Measurements from ENCODE around the gene ADAM12. TPM values are rescaled to one million over a fixed set of nuclear protein-coding genes. Genes with fewer than 3 reads are reported as not detected.

Gene ADAM12
- total and polyA plus RNA-seq, 2 donors (not counting 3 experiments of a cell fraction or from before 2014, with no cell fraction given) = 0.22 to 0.33 TPM

GRCh38 chr10:126341491-126341890, 46.8 kb downstream of the ADAM12 start:
- CTCF ChIA-PET = no interaction called here
- Histone ChIP-seq H3K9ac (replicated peaks; ENCODE audit: extremely low read depth, insufficient read depth, low read length) (no peak overlapping the region), H3K9me1 (replicated peaks; ENCODE audit: control insufficient read depth, extremely low read depth, insufficient read depth, low read length) (no peaks in the 10 kb centered on the region), H3K79me2 (ENCODE audit: control insufficient read depth, insufficient read depth, low read length) (no peaks in the 10 kb centered on the region), H3K9me3 (replicated peaks; ENCODE audit: control insufficient read depth, insufficient read depth, low read length) (no peaks in the 10 kb centered on the region), H3K4me2 (ENCODE audit: insufficient read depth, low read length) (no peak overlapping the region), H3K36me3 (ENCODE audit: control insufficient read depth in 2 of 2, extremely low read depth in 1 of 2, insufficient read depth in 2 of 2, low read length in 2 of 2) (no peaks in the 10 kb centered on the region), H3K27me3 (ENCODE audit: control insufficient read depth in 2 of 2, insufficient read depth in 2 of 2, low read length in 2 of 2) (no peaks in the 10 kb centered on the region), H3K4me3 (replicated peaks in 1 of 3; ENCODE audit: insufficient read depth in 1 of 3, low read depth in 1 of 3, low read length in 3 of 3) (no peak overlapping the region), H3K27ac (ENCODE audit: insufficient read depth, low read depth, low read length) (no peak overlapping the region), H2AFZ (ENCODE audit: low read depth, low read length) (no peak overlapping the region), H3K4me1 (ENCODE audit: control insufficient read depth, extremely low read depth, insufficient read depth, low read length) (no peaks in the 10 kb centered on the region), H4K20me1 (replicated peaks; ENCODE audit: control insufficient read depth, extremely low read depth, insufficient read depth, low read length) (no peaks in the 10 kb centered on the region)
- dilution Hi-C loops (cut with MboI; ENCODE audit: extremely low pct_ligation_motif_present, low sequenced_read_pairs) = no loop called here
- FAIRE-seq (no peak), DNase-seq (ENCODE audit: low read depth, low spot score) (no peak)
- intact Hi-C loops (cut with micrococcal nuclease) = no loop called here
- no peak for TF ChIP-seq CTCF (IDR thresholded peaks at IDR 0.05; ENCODE audit: extremely low read depth in 1 of 2, insufficient read depth in 1 of 2, low read depth in 1 of 2, low read length in 2 of 2)
- BruUV-seq (replicated peaks) = no TSS peak
- POLR2A ChIA-PET = no interaction called here

GRCh38 chr10:126337251-126337810, 50.9 kb downstream of the ADAM12 start:
- TF ChIP-seq FOS (IDR thresholded peaks at IDR 0.05; ENCODE audit: borderline replicate concordance, insufficient read depth, low read length) = no peak
- no peak for TF ChIP-seq EZH2 (IDR thresholded peaks at IDR 0.05; ENCODE audit: borderline replicate concordance, low read depth, low read length, severe bottlenecking)
- TF ChIP-seq MAX (IDR thresholded peaks at IDR 0.05; ENCODE audit: insufficient read depth, insufficient read length) = no peak
- TF ChIP-seq POLR2A (IDR thresholded peaks at IDR 0.05; ENCODE audit: low read depth, low read length) = no peak
- no peak for TF ChIP-seq CTCF (IDR thresholded peaks at IDR 0.05; ENCODE audit: extremely low read depth in 1 of 2, insufficient read depth in 1 of 2, low read depth in 1 of 2, low read length in 2 of 2)
- TF ChIP-seq GATA2 (IDR thresholded peaks at IDR 0.05; ENCODE audit: insufficient read depth, insufficient read length, low read depth, low read length) = no peak
- TF ChIP-seq JUN (IDR thresholded peaks at IDR 0.05; ENCODE audit: borderline replicate concordance, insufficient read depth, insufficient read length, low read depth) = no peak
- no peak for TF ChIP-seq POLR2AphosphoS5 (IDR thresholded peaks at IDR 0.05; ENCODE audit: insufficient read depth, low read depth, low read length)
- BruUV-seq (replicated peaks) = no TSS peak
- Histone ChIP-seq H3K36me3 (ENCODE audit: control insufficient read depth in 2 of 2, extremely low read depth in 1 of 2, insufficient read depth in 2 of 2, low read length in 2 of 2) (no peaks in the 10 kb centered on the region), H3K9ac (replicated peaks; ENCODE audit: extremely low read depth, insufficient read depth, low read length) (no peak overlapping the region), H2AFZ (ENCODE audit: low read depth, low read length) (no peak overlapping the region), H3K4me1 (ENCODE audit: control insufficient read depth, extremely low read depth, insufficient read depth, low read length) (no peaks in the 10 kb centered on the region), H3K4me3 (replicated peaks in 1 of 3; ENCODE audit: insufficient read depth in 1 of 3, low read depth in 1 of 3, low read length in 3 of 3) (no peak overlapping the region), H3K27ac (ENCODE audit: insufficient read depth, low read depth, low read length) (no peak overlapping the region), H3K27me3 (ENCODE audit: control insufficient read depth in 2 of 2, insufficient read depth in 2 of 2, low read length in 2 of 2) (no peaks in the 10 kb centered on the region), H3K4me2 (ENCODE audit: insufficient read depth, low read length) (no peak overlapping the region), H3K9me3 (replicated peaks; ENCODE audit: control insufficient read depth, insufficient read depth, low read length) (no peaks in the 10 kb centered on the region), H3K79me2 (ENCODE audit: control insufficient read depth, insufficient read depth, low read length) (no peaks in the 10 kb centered on the region), H4K20me1 (replicated peaks; ENCODE audit: control insufficient read depth, extremely low read depth, insufficient read depth, low read length) (no peaks in the 10 kb centered on the region), H3K9me1 (replicated peaks; ENCODE audit: control insufficient read depth, extremely low read depth, insufficient read depth, low read length) (no peaks in the 10 kb centered on the region)
- dilution Hi-C loops (cut with MboI; ENCODE audit: extremely low pct_ligation_motif_present, low sequenced_read_pairs) = no loop called here
- FAIRE-seq = no peak
- intact Hi-C loops (cut with micrococcal nuclease) = no loop called here
- DNase-seq (ENCODE audit: low read depth, low spot score) = no peak
- ChIA-PET CTCF (no interaction called here), POLR2A (no interaction called here)
